Nephron progenitor cell (in vitro differentiated cells): ENCODE measurements around the gene CYSTM1.

Source experiments
- DNase-seq: peaks from one replicate; pipeline ENCODE4 v3.0.0; 2021
- H3K27ac Mint-ChIP-seq: 2 replicates; pipeline ENCODE4 v1.8.0; 2021; ENCODE audit warnings: mild to moderate bottlenecking, moderate library complexity, mixed read lengths
- H3K27me3 Mint-ChIP-seq: 2 replicates; pipeline ENCODE4 v1.8.0; 2021; ENCODE audit warnings: mild to moderate bottlenecking, low read depth, mixed read lengths; ENCODE audit not compliant: poor library complexity
- H3K36me3 Mint-ChIP-seq: 2 replicates; pipeline ENCODE4 v1.8.0; 2021; ENCODE audit warnings: low read depth, mixed read lengths
- H3K4me1 Mint-ChIP-seq: 2 replicates; pipeline ENCODE4 v1.8.0; 2021; ENCODE audit warnings: mixed read lengths
- H3K4me3 Mint-ChIP-seq: 2 replicates; pipeline ENCODE4 v1.8.0; 2021; ENCODE audit warnings: mild to moderate bottlenecking, moderate library complexity, mixed read lengths
- H3K9me3 Mint-ChIP-seq: 2 replicates; pipeline ENCODE4 v1.8.0; 2021; ENCODE audit warnings: mild to moderate bottlenecking, moderate library complexity, mixed read lengths
- TF ChIP-seq, protein P1 (sequence below): fragments of 200-600 bp; sonication (generic); IDR thresholded peaks from 2 replicates; pipeline ENCODE4 v1.5.0; 2021; ENCODE audit warnings: antibody characterized with exemption

CYSTM1 gene

DNA sequence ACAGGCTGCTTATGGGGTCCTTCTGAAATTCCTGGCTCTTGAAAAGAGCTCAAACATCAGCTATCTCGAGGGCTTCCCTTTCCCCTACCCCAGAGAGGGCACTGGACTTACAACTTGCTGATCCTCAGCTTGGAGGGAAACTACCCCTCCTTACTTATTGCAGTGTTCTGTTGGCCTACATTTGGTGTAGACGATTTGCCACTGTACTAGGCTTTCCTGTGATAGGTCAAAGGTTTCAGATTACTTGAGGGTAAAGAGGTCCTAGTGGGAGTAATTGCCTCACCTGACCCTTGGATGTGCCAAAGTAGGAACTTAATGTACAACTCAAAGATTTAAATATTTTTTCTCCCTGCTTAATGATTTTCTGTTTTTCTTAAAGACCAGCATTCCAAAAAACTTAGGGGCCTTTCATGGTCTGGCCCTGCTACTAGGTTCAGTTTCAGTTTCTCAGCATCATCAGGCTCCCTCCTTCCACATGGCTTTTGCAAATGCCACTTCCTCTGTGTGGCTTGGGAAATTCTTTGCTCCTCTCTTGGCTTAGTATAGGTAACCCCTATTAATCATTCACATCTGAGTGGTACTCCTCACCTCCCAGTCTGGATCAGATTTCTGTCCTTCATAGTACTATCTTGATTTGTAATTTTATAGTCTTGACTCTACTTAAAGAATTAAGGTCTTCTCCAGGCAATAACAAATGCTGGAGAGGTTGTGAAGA lies 32.4 kb downstream of the CYSTM1 start:
- H3K4me3 Mint-ChIP-seq = peak overlapping the region; percentile 1
- H3K27ac Mint-ChIP-seq = no peak overlapping the region
- TF ChIP-seq, protein P1, sequence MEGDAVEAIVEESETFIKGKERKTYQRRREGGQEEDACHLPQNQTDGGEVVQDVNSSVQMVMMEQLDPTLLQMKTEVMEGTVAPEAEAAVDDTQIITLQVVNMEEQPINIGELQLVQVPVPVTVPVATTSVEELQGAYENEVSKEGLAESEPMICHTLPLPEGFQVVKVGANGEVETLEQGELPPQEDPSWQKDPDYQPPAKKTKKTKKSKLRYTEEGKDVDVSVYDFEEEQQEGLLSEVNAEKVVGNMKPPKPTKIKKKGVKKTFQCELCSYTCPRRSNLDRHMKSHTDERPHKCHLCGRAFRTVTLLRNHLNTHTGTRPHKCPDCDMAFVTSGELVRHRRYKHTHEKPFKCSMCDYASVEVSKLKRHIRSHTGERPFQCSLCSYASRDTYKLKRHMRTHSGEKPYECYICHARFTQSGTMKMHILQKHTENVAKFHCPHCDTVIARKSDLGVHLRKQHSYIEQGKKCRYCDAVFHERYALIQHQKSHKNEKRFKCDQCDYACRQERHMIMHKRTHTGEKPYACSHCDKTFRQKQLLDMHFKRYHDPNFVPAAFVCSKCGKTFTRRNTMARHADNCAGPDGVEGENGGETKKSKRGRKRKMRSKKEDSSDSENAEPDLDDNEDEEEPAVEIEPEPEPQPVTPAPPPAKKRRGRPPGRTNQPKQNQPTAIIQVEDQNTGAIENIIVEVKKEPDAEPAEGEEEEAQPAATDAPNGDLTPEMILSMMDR = no peak
- peaks cover 32% of the 10 kb centered on the region for H3K4me1 Mint-ChIP-seq
- no peak for DNase-seq
- H3K36me3 Mint-ChIP-seq = no peaks in the 10 kb centered on the region
- peaks cover 4% of the 10 kb centered on the region for H3K27me3 Mint-ChIP-seq
- H3K9me3 Mint-ChIP-seq = no peaks in the 10 kb centered on the region

DNA sequence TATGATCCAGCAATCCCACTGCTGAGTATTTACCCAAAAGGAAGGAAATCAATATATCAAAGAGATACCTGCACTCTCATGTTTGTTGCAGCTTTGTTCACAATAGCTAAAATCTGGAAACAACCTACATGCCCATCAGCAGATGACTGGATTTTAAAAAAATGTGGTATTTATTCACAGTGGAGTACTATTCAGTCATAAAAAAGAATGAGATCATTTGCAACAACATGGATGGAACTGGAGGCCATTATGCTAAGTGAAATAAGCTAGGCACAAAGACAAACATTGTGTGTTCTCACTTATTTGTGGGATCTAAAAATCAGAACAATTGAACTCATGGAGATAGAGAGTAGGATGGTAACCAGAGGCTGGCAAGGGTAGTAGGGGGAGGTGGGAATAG lies 33.1 kb downstream of the CYSTM1 start:
- no peak overlapping the region for H3K27ac Mint-ChIP-seq
- DNase-seq = no peak
- TF ChIP-seq, protein P1 = no peak
- H3K4me1 Mint-ChIP-seq = peaks cover 32% of the 10 kb centered on the region
- H3K4me3 Mint-ChIP-seq = no peak overlapping the region
- peaks cover 4% of the 10 kb centered on the region for H3K27me3 Mint-ChIP-seq
- no peaks in the 10 kb centered on the region for H3K36me3 Mint-ChIP-seq
- H3K9me3 Mint-ChIP-seq = no peaks in the 10 kb centered on the region

DNA sequence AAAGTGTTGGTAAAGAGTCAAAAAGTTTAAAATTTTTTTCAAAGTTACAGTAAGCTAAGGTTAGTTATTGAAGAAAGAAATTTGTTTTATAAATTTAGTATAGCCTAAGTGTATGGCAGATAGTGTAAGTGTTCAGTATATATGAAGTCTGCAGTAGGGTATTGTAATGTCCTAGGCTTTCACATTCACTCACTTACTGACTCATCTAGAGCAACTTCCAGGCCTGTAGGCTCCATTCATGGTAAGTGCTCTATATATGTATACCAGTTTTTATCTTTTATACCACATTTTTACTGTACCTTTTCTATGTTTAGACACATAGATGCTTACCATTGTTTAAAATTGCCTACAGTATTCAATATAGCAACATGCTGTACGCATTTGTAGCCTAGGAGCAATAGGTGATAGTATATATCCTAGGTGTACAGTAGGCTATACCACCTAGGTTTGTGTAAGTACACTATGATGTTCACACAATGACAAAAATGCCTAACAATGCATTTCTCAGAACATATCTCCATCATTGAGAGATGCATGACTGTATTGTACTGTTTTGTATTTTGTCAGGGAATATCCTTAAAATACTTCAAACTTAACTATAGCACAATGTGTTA lies 38.5 kb downstream of the CYSTM1 start:
- no peaks in the 10 kb centered on the region for H3K9me3 Mint-ChIP-seq
- no peaks in the 10 kb centered on the region for H3K36me3 Mint-ChIP-seq
- H3K27me3 Mint-ChIP-seq = peaks cover 4% of the 10 kb centered on the region
- DNase-seq = no peak
- H3K4me1 Mint-ChIP-seq = no peaks in the 10 kb centered on the region
- TF ChIP-seq, protein P1 = no peak
- no peak overlapping the region for H3K27ac Mint-ChIP-seq
- no peak overlapping the region for H3K4me3 Mint-ChIP-seq

DNA sequence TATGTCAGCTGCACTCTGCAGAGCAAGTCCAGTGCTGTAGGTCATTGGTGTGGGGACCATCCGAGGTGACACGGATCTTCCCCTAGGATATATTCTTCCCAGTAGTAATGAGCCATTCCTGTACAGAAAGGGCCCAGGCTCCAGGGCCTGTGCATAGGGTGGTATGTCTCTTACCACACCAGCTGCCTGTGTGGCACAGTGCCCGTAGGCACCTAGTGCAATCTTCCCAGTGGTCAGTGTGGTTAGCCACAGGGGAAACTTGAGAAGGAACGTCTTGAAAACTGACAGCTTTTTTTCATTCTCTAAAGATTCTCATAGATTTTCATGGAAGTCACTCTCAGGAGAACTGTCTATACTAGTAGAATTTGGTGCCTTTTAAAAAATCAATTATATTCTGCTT lies 39.8 kb downstream of the CYSTM1 start:
- no peaks in the 10 kb centered on the region for H3K36me3 Mint-ChIP-seq
- TF ChIP-seq, protein P1 = no peak
- H3K27ac Mint-ChIP-seq = no peak overlapping the region
- H3K4me3 Mint-ChIP-seq = no peak overlapping the region
- no peaks in the 10 kb centered on the region for H3K27me3 Mint-ChIP-seq
- peaks cover 6% of the 10 kb centered on the region for H3K4me1 Mint-ChIP-seq
- no peaks in the 10 kb centered on the region for H3K9me3 Mint-ChIP-seq
- no peak for DNase-seq

DNA sequence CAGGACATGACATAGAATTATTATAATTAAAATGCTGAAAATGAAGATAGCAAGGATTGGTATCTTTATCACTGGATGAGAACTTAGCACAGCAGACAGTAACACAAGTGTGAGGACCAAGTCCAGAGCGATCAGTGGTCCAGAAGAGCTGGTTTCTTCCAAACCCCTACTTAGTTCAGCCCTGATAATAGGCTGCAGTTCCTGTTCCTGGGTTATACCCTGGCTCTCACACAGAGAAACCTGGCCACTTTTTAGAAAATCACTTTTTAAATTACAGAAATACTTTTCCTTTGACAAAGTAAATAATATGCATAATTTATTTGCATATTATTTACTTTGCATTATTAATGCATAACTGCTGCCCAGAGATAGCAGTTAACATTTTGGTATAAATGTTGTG lies 40.3 kb downstream of the CYSTM1 start:
- Mint-ChIP-seq H3K36me3 (no peaks in the 10 kb centered on the region), H3K4me1 (peaks cover 11% of the 10 kb centered on the region), H3K9me3 (no peaks in the 10 kb centered on the region), H3K4me3 (no peak overlapping the region), H3K27ac (no peak overlapping the region), H3K27me3 (no peaks in the 10 kb centered on the region)
- DNase-seq = no peak
- TF ChIP-seq, protein P1 = no peak
